ENCODE data around the gene NDST3.

NDST3 gene

GRCh38 chr4:118026806-118027205 is 7.5 kb upstream of the NDST3 start (continued):
- TF ChIP-seq ESRRG (CRISPR knock-in tag; IDR thresholded peaks at IDR 0.05) = no peak

- no peak for ATAC-seq
These were observed 5.1 kb upstream of the NDST3 start for GRCh38 chr4:118029224-118029623.

GRCh38 chr4:118032691-118033090 is 1.6 kb upstream of the NDST3 start:
- peak; percentile 34; the same call in 2 of the 3 replicates for ATAC-seq

More at GRCh38 chr4:118029224-118029623, 5.1 kb upstream of the NDST3 start:
- TF ChIP-seq ZNF8 (CRISPR knock-in tag; IDR thresholded peaks at IDR 0.05) = no peak
- TF ChIP-seq POU6F1 (CRISPR knock-in tag; IDR thresholded peaks at IDR 0.05; ENCODE audit: borderline replicate concordance, low read depth) = no peak
- TF ChIP-seq CSDC2 (CRISPR knock-in tag; IDR thresholded peaks at IDR 0.05) = no peak
- TF ChIP-seq OSR1 (CRISPR knock-in tag; IDR thresholded peaks at IDR 0.05) = no peak
- TF ChIP-seq ZFP3 (CRISPR knock-in tag; IDR thresholded peaks at IDR 0.05) = no peak
- TF ChIP-seq ESRRG (CRISPR knock-in tag; IDR thresholded peaks at IDR 0.05) = no peak
- no peak for TF ChIP-seq BACH2 (CRISPR knock-in tag; IDR thresholded peaks at IDR 0.05; ENCODE audit: borderline replicate concordance)
- TF ChIP-seq SNAI2 (CRISPR knock-in tag; IDR thresholded peaks at IDR 0.05) = no peak

GRCh38 chr4:118033148-118034052 is 886 bp upstream of the NDST3 start:
- ATAC-seq = peak; percentile 78
- TF ChIP-seq ZNF70 (CRISPR knock-in tag; IDR thresholded peaks at IDR 0.05) (no peak), CSDC2 (CRISPR knock-in tag; IDR thresholded peaks at IDR 0.05) (no peak), ZC3H10 (CRISPR knock-in tag; IDR thresholded peaks at IDR 0.05) (no peak), ZFP30 (CRISPR knock-in tag; IDR thresholded peaks at IDR 0.05) (no peak), PATZ1 (CRISPR knock-in tag; IDR thresholded peaks at IDR 0.05; ENCODE audit: borderline replicate concordance) (no peak), TCF4 (CRISPR knock-in tag; IDR thresholded peaks at IDR 0.05; ENCODE audit: borderline replicate concordance) (no peak), CREB5 (CRISPR knock-in tag; IDR thresholded peaks at IDR 0.05; ENCODE audit: low read depth) (no peak), BACH2 (CRISPR knock-in tag; IDR thresholded peaks at IDR 0.05; ENCODE audit: borderline replicate concordance) (no peak), TOX (CRISPR knock-in tag; IDR thresholded peaks at IDR 0.05; ENCODE audit: borderline replicate concordance) (no peak), ESRRG (CRISPR knock-in tag; IDR thresholded peaks at IDR 0.05) (no peak), ZNF8 (CRISPR knock-in tag; IDR thresholded peaks at IDR 0.05) (no peak), SNAI2 (CRISPR knock-in tag; IDR thresholded peaks at IDR 0.05) (no peak), TSHZ2 (CRISPR knock-in tag; IDR thresholded peaks at IDR 0.05) (no peak), RARB (CRISPR knock-in tag; IDR thresholded peaks at IDR 0.05) (no peak), ZNF565 (CRISPR knock-in tag; conservative IDR thresholded peaks at IDR 0.05; ENCODE audit: low read depth) (no peak)

More at GRCh38 chr4:118032691-118033090, 1.6 kb upstream of the NDST3 start:
- TF ChIP-seq ZC3H10 (CRISPR knock-in tag; IDR thresholded peaks at IDR 0.05) = no peak
- TF ChIP-seq PATZ1 (CRISPR knock-in tag; IDR thresholded peaks at IDR 0.05; ENCODE audit: borderline replicate concordance) = no peak
- TF ChIP-seq CREB5 (CRISPR knock-in tag; IDR thresholded peaks at IDR 0.05; ENCODE audit: low read depth) = no peak
